ENCODE measurements around the gene KCNK15.

The KCNK15 gene

GRCh38 chr20:44780226-44780625, 34.6 kb downstream of the KCNK15 start:
- DNase-seq: peak; percentile 12 to 25
- ATAC-seq: no peak
- Mint-ChIP-seq H3K27ac (no peak overlapping the region), H3K4me3 (no peak overlapping the region), H3K27me3 (peaks cover 43% of the 10 kb centered on the region), H3K9me3 (peaks cover 0 to 3% of the 10 kb centered on the region in 2 donors), H3K4me1 (no peaks in the 10 kb centered on the region)

- no peak for DNase-seq
- Mint-ChIP-seq H3K27ac (no peak overlapping the region), H3K4me1 (no peaks in the 10 kb centered on the region), H3K4me3 (no peak overlapping the region), H3K27me3 (peaks cover 42% of the 10 kb centered on the region), H3K9me3 (peaks cover 0 to 3% of the 10 kb centered on the region in 2 donors)
- ATAC-seq: no peak
Measured at GRCh38 chr20:44781118-44781517, 35.5 kb downstream of the KCNK15 start.

- no peak for ATAC-seq
- Mint-ChIP-seq H3K27me3 (peaks cover 42% of the 10 kb centered on the region), H3K4me1 (no peaks in the 10 kb centered on the region), H3K4me3 (no peak overlapping the region), H3K9me3 (peaks cover 0 to 3% of the 10 kb centered on the region in 2 donors), H3K27ac (no peak overlapping the region)
- no peak for DNase-seq
Measured at GRCh38 chr20:44781791-44782190, 36.1 kb downstream of the KCNK15 start.

- peaks cover 45% of the 10 kb centered on the region for H3K27me3 Mint-ChIP-seq
- DNase-seq: no peak
- H3K4me3 Mint-ChIP-seq: no peak overlapping the region
- no peak overlapping the region for H3K27ac Mint-ChIP-seq
- H3K9me3 Mint-ChIP-seq: peaks cover 0 to 3% of the 10 kb centered on the region in 2 donors
- no peaks in the 10 kb centered on the region for H3K4me1 Mint-ChIP-seq
- ATAC-seq: no peak
Measured at GRCh38 chr20:44784688-44785087, 39.0 kb downstream of the KCNK15 start.

- H3K27me3 Mint-ChIP-seq: peaks cover 39% of the 10 kb centered on the region
- no peaks in the 10 kb centered on the region for H3K4me1 Mint-ChIP-seq
- H3K9me3 Mint-ChIP-seq: peaks cover 0 to 3% of the 10 kb centered on the region in 2 donors
- ATAC-seq (no peak), DNase-seq (no peak)
- no peak overlapping the region for H3K4me3 Mint-ChIP-seq
- no peak overlapping the region for H3K27ac Mint-ChIP-seq
Measured at GRCh38 chr20:44785768-44786167, 40.1 kb downstream of the KCNK15 start.

- Mint-ChIP-seq H3K4me1 (no peaks in the 10 kb centered on the region), H3K9me3 (no peaks in the 10 kb centered on the region), H3K27ac (no peak overlapping the region), H3K27me3 (peaks cover 25% of the 10 kb centered on the region), H3K4me3 (no peak overlapping the region)
- DNase-seq (no peak), ATAC-seq (no peak)
Measured at GRCh38 chr20:44787299-44787698, 41.6 kb downstream of the KCNK15 start.

GRCh38 chr20:44788706-44789456, 43.2 kb downstream of the KCNK15 start:
- ATAC-seq (no peak), DNase-seq (no peak)
- no peaks in the 10 kb centered on the region for H3K4me1 Mint-ChIP-seq
- H3K9me3 Mint-ChIP-seq: no peaks in the 10 kb centered on the region
- H3K27ac Mint-ChIP-seq: no peak overlapping the region
- peaks cover 25% of the 10 kb centered on the region for H3K27me3 Mint-ChIP-seq
- no peak overlapping the region for H3K4me3 Mint-ChIP-seq

GRCh38 chr20:44790638-44791393, 45.2 kb downstream of the KCNK15 start:
- Mint-ChIP-seq H3K27me3 (peaks cover 13% of the 10 kb centered on the region), H3K27ac (no peak overlapping the region), H3K9me3 (no peaks in the 10 kb centered on the region), H3K4me1 (no peaks in the 10 kb centered on the region), H3K4me3 (no peak overlapping the region)
- DNase-seq (no peak), ATAC-seq (no peak)

GRCh38 chr20:44792796-44793195, 47.1 kb downstream of the KCNK15 start:
- Mint-ChIP-seq H3K4me3 (no peak overlapping the region), H3K27me3 (peaks cover 15% of the 10 kb centered on the region), H3K27ac (no peak overlapping the region), H3K4me1 (no peaks in the 10 kb centered on the region), H3K9me3 (no peaks in the 10 kb centered on the region)
- ATAC-seq: no peak
- no peak for DNase-seq

- H3K4me1 Mint-ChIP-seq: no peaks in the 10 kb centered on the region
- H3K27me3 Mint-ChIP-seq: peaks cover 17% of the 10 kb centered on the region
- ATAC-seq (no peak), DNase-seq (no peak)
- no peaks in the 10 kb centered on the region for H3K9me3 Mint-ChIP-seq
- no peak overlapping the region for H3K4me3 Mint-ChIP-seq
- no peak overlapping the region for H3K27ac Mint-ChIP-seq
Measured at GRCh38 chr20:44795836-44796235, 50.2 kb downstream of the KCNK15 start.

GRCh38 chr20:44796311-44796710, 50.6 kb downstream of the KCNK15 start:
- H3K27me3 Mint-ChIP-seq: peaks cover 17% of the 10 kb centered on the region
- no peak for ATAC-seq
- H3K27ac Mint-ChIP-seq: no peak overlapping the region
- H3K4me1 Mint-ChIP-seq: no peaks in the 10 kb centered on the region
- no peaks in the 10 kb centered on the region for H3K9me3 Mint-ChIP-seq
- no peak for DNase-seq
- no peak overlapping the region for H3K4me3 Mint-ChIP-seq

- Mint-ChIP-seq H3K4me3 (no peak overlapping the region), H3K9me3 (no peaks in the 10 kb centered on the region), H3K27me3 (peaks cover 17% of the 10 kb centered on the region), H3K27ac (no peak overlapping the region), H3K4me1 (no peaks in the 10 kb centered on the region)
- DNase-seq (no peak), ATAC-seq (no peak)
Measured at GRCh38 chr20:44796758-44797457, 51.2 kb downstream of the KCNK15 start.

- no peak overlapping the region for H3K27ac Mint-ChIP-seq
- H3K4me3 Mint-ChIP-seq: no peak overlapping the region
- ATAC-seq: no peak
- H3K9me3 Mint-ChIP-seq: no peaks in the 10 kb centered on the region
- DNase-seq: no peak
- peaks cover 38% of the 10 kb centered on the region for H3K27me3 Mint-ChIP-seq
- no peaks in the 10 kb centered on the region for H3K4me1 Mint-ChIP-seq
Measured at GRCh38 chr20:44799691-44800090, 54.0 kb downstream of the KCNK15 start.

- Mint-ChIP-seq H3K27ac (peak overlapping the region in 1 of 2 donors; percentile 93), H3K4me1 (no peaks in the 10 kb centered on the region), H3K27me3 (peaks cover 41% of the 10 kb centered on the region), H3K9me3 (no peaks in the 10 kb centered on the region), H3K4me3 (no peak overlapping the region)
- ATAC-seq (no peak), DNase-seq (no peak)
Measured at GRCh38 chr20:44800391-44801046, 54.9 kb downstream of the KCNK15 start.

Data from stimulated activated naive CD8-positive, alpha-beta T cell treated with anti-CD3 and anti-CD28 coated beads, Interleukin-15, amount 100 ng/mL, for 72 hours (primary cell).